Kidney epithelial cell (primary cell): ENCODE measurements around the gene ITGBL1. TPM values are rescaled to one million over a fixed set of nuclear protein-coding genes. Genes with fewer than 3 reads are reported as not detected.

ENCODE experiments used
- DNase-seq: peaks from one replicate; pipeline ENCODE4 v3.0.0-alpha.2; 2010; ENCODE audit warnings: low read depth
- H3K27me3 ChIP-seq: 2 replicates; pipeline ENCODE4 v1.6.0; 2011; ENCODE audit warnings: low read length; ENCODE audit not compliant: control insufficient read depth, insufficient read depth
- H3K36me3 ChIP-seq: 2 replicates; pipeline ENCODE4 v1.5.1; 2011; ENCODE audit warnings: low read length; ENCODE audit not compliant: control insufficient read depth, insufficient read depth
- H3K4me3 ChIP-seq: 2 replicates; pipeline ENCODE4 v1.5.1; 2011; ENCODE audit warnings: low read depth, mild to moderate bottlenecking, control low read depth, low read length
- total RNA-seq: library from RNA; depleted of rRNA; stranded (reverse); fragments of >200 nt; gene quantifications from 2 replicates; pipeline ENCODE4 v1.2.3, GENCODE V29; 2015
- TF ChIP-seq, protein P1 (sequence below): IDR thresholded peaks from 2 replicates; pipeline ENCODE4 v1.5.1; 2011; ENCODE audit warnings: mild to moderate bottlenecking, moderate library complexity, low read length, control low read depth, inconsistent platforms; ENCODE audit not compliant: insufficient read depth, poor library complexity, severe bottlenecking

The ITGBL1 gene
- total RNA-seq, 1 donor from 2014 or later: 0.21 TPM

- DNase-seq: no peak
- Histone ChIP-seq H3K27me3 (no peaks in the 10 kb centered on the region), H3K36me3 (no peaks in the 10 kb centered on the region), H3K4me3 (no peak overlapping the region)
- TF ChIP-seq, protein P1, sequence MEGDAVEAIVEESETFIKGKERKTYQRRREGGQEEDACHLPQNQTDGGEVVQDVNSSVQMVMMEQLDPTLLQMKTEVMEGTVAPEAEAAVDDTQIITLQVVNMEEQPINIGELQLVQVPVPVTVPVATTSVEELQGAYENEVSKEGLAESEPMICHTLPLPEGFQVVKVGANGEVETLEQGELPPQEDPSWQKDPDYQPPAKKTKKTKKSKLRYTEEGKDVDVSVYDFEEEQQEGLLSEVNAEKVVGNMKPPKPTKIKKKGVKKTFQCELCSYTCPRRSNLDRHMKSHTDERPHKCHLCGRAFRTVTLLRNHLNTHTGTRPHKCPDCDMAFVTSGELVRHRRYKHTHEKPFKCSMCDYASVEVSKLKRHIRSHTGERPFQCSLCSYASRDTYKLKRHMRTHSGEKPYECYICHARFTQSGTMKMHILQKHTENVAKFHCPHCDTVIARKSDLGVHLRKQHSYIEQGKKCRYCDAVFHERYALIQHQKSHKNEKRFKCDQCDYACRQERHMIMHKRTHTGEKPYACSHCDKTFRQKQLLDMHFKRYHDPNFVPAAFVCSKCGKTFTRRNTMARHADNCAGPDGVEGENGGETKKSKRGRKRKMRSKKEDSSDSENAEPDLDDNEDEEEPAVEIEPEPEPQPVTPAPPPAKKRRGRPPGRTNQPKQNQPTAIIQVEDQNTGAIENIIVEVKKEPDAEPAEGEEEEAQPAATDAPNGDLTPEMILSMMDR: no peak
Measured at GRCh38 chr13:101712026-101712348, 259.5 kb downstream of the ITGBL1 start.

- DNase-seq: no peak
- H3K4me3 ChIP-seq: no peak overlapping the region
- TF ChIP-seq, protein P1: no peak
- no peaks in the 10 kb centered on the region for H3K36me3 ChIP-seq
- no peaks in the 10 kb centered on the region for H3K27me3 ChIP-seq
Measured at GRCh38 chr13:101714195-101714594, 261.7 kb downstream of the ITGBL1 start.

GRCh38 chr13:101717353-101717752 lies 264.9 kb downstream of the ITGBL1 start:
- TF ChIP-seq, protein P1: no peak
- Histone ChIP-seq H3K27me3 (no peaks in the 10 kb centered on the region), H3K4me3 (no peak overlapping the region), H3K36me3 (no peaks in the 10 kb centered on the region)
- DNase-seq: no peak

DNA sequence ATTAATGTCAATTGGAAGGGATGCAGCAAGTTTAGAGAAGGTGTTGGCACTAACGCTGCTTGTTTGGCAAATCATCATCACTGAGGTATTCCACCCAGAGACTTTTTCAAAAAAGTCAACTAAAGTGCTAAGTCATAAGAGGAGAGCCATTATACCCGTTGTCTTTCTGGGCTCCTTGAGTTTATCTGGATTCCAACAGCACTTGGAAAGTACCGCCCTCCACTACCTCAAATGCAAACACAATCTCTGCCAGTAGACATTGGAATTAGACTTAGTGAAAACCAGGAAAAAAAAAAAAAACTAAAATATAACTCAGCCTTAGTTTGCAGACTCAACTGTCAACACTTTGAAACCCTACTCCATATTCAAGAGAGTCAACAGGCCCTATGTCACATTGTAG lies 266.0 kb downstream of the ITGBL1 start:
- no peaks in the 10 kb centered on the region for H3K36me3 ChIP-seq
- TF ChIP-seq, protein P1: no peak
- H3K4me3 ChIP-seq: no peak overlapping the region
- H3K27me3 ChIP-seq: no peaks in the 10 kb centered on the region
- no peak for DNase-seq

DNA sequence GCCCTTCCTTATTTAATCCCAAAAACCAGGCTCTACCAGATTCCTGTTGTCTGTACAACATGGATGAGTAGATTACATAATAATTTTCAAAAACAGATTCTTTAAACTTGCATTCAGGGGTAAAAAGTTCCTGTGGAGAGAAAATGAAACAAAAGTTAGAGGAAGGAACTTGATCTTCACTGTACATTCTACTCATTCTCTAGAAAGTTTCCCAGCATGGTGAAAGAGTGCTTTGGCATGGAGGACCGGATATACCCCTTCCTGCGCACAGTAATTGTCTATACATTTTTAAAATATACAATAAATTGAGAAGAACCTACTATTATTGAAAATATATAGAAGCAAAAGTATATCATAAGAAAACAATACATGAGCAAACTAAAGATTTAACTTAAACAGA lies 274.2 kb downstream of the ITGBL1 start:
- no peaks in the 10 kb centered on the region for H3K36me3 ChIP-seq
- no peak for DNase-seq
- no peak overlapping the region for H3K4me3 ChIP-seq
- TF ChIP-seq, protein P1: no peak
- H3K27me3 ChIP-seq: no peaks in the 10 kb centered on the region

DNA sequence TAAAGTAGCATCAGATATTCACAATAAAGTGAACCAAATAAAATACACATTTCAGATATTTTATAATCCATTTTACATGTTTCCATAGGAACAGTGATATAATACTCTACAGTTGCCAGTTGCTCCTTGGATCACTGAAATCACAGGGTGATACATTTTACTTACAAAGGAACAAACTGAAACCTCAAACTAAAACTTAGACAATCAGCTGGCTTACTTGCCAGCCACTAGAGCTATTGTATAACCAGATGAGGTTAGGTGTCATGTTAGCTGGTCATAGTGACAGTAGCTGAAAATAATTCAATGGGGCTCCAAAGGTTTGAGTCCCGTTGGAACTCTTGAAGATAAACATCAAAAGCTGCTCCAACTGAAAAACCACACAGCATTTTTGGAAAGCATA lies 274.6 kb downstream of the ITGBL1 start:
- Histone ChIP-seq H3K36me3 (no peaks in the 10 kb centered on the region), H3K27me3 (no peaks in the 10 kb centered on the region), H3K4me3 (no peak overlapping the region)
- TF ChIP-seq, protein P1: no peak
- no peak for DNase-seq
